ENCODE data around the gene KRTAP10-5.

Gene KRTAP10-5

GRCh38 chr21:44571844-44572782 is 8.3 kb downstream of the KRTAP10-5 start:
- H3K36me3 ChIP-seq (ENCODE audit: control insufficient read depth, insufficient read depth, low read length): no peaks in the 10 kb centered on the region
- DNase-seq (ENCODE audit: extremely low read depth, insufficient read length): no peak
- H3K4me3 ChIP-seq (replicated peaks; ENCODE audit: low read depth, low read length): no peak overlapping the region
- no peak for TF ChIP-seq CTCF (IDR thresholded peaks at IDR 0.05; ENCODE audit: insufficient read depth, low read length, poor library complexity, severe bottlenecking)
- H3K27me3 ChIP-seq (replicated peaks; ENCODE audit: control insufficient read depth, insufficient read depth, low read length): no peaks in the 10 kb centered on the region

GRCh38 chr21:44571296-44571695 is 9.1 kb downstream of the KRTAP10-5 start:
- Histone ChIP-seq H3K36me3 (ENCODE audit: control insufficient read depth, insufficient read depth, low read length) (no peaks in the 10 kb centered on the region), H3K4me3 (replicated peaks; ENCODE audit: low read depth, low read length) (no peak overlapping the region), H3K27me3 (replicated peaks; ENCODE audit: control insufficient read depth, insufficient read depth, low read length) (no peaks in the 10 kb centered on the region)
- no peak for TF ChIP-seq CTCF (IDR thresholded peaks at IDR 0.05; ENCODE audit: insufficient read depth, low read length, poor library complexity, severe bottlenecking)
- DNase-seq (ENCODE audit: extremely low read depth, insufficient read length): no peak

GRCh38 chr21:44569861-44570517 is 10.4 kb downstream of the KRTAP10-5 start:
- DNase-seq (ENCODE audit: extremely low read depth, insufficient read length): no peak
- no peak for TF ChIP-seq CTCF (IDR thresholded peaks at IDR 0.05; ENCODE audit: insufficient read depth, low read length, poor library complexity, severe bottlenecking)
- Histone ChIP-seq H3K36me3 (ENCODE audit: control insufficient read depth, insufficient read depth, low read length) (no peaks in the 10 kb centered on the region), H3K4me3 (replicated peaks; ENCODE audit: low read depth, low read length) (no peak overlapping the region), H3K27me3 (replicated peaks; ENCODE audit: control insufficient read depth, insufficient read depth, low read length) (no peaks in the 10 kb centered on the region)

- no peak for TF ChIP-seq CTCF (IDR thresholded peaks at IDR 0.05; ENCODE audit: insufficient read depth, low read length, poor library complexity, severe bottlenecking)
- no peaks in the 10 kb centered on the region for H3K27me3 ChIP-seq (replicated peaks; ENCODE audit: control insufficient read depth, insufficient read depth, low read length)
- H3K36me3 ChIP-seq (ENCODE audit: control insufficient read depth, insufficient read depth, low read length): no peaks in the 10 kb centered on the region
- no peak overlapping the region for H3K4me3 ChIP-seq (replicated peaks; ENCODE audit: low read depth, low read length)
- no peak for DNase-seq (ENCODE audit: extremely low read depth, insufficient read length)
Observed at GRCh38 chr21:44568667-44569556, 11.5 kb downstream of the KRTAP10-5 start.

GRCh38 chr21:44568261-44568660 is 12.1 kb downstream of the KRTAP10-5 start:
- Histone ChIP-seq H3K4me3 (replicated peaks; ENCODE audit: low read depth, low read length) (no peak overlapping the region), H3K36me3 (ENCODE audit: control insufficient read depth, insufficient read depth, low read length) (no peaks in the 10 kb centered on the region), H3K27me3 (replicated peaks; ENCODE audit: control insufficient read depth, insufficient read depth, low read length) (no peaks in the 10 kb centered on the region)
- TF ChIP-seq CTCF (IDR thresholded peaks at IDR 0.05; ENCODE audit: insufficient read depth, low read length, poor library complexity, severe bottlenecking): no peak
- DNase-seq (ENCODE audit: extremely low read depth, insufficient read length): no peak

All from GM06990 (cell line).